ENCODE results near the gene COQ10A. TPM values are rescaled to one million over a fixed set of nuclear protein-coding genes. Genes with fewer than 3 reads are reported as not detected.

Gene COQ10A
- total and polyA plus RNA-seq, 4 donors, result 5.8 to 18.1 (median 12.4) TPM

GRCh38 chr12:56236985-56237384 lies 29.8 kb upstream of the COQ10A start:
- DNase-seq (no peak), ATAC-seq (ENCODE audit: insufficient read depth, low FRiP score) (no peak)
- H3K27ac ChIP-seq (ENCODE audit: low read depth in 1 of 2, low read length in 1 of 2), result no peak overlapping the region
- peaks cover 4 to 48% (median 12%) of the 10 kb centered on the region in 4 donors for H3K36me3 ChIP-seq (ENCODE audit: control insufficient read depth in 4 of 4, insufficient read depth in 4 of 4, low read length in 4 of 4)
- H3K4me1 ChIP-seq (ENCODE audit: control insufficient read depth in 5 of 5, insufficient read depth in 5 of 5, low read length in 5 of 5), result no peaks in the 10 kb centered on the region
- no peaks in the 10 kb centered on the region for H3K27me3 ChIP-seq (ENCODE audit: control insufficient read depth in 3 of 3, insufficient read depth in 3 of 3, low read length in 2 of 3)
- H3K9ac ChIP-seq (ENCODE audit: insufficient read depth in 1 of 2, low read length in 2 of 2), result no peak overlapping the region
- TF ChIP-seq, protein P1, sequence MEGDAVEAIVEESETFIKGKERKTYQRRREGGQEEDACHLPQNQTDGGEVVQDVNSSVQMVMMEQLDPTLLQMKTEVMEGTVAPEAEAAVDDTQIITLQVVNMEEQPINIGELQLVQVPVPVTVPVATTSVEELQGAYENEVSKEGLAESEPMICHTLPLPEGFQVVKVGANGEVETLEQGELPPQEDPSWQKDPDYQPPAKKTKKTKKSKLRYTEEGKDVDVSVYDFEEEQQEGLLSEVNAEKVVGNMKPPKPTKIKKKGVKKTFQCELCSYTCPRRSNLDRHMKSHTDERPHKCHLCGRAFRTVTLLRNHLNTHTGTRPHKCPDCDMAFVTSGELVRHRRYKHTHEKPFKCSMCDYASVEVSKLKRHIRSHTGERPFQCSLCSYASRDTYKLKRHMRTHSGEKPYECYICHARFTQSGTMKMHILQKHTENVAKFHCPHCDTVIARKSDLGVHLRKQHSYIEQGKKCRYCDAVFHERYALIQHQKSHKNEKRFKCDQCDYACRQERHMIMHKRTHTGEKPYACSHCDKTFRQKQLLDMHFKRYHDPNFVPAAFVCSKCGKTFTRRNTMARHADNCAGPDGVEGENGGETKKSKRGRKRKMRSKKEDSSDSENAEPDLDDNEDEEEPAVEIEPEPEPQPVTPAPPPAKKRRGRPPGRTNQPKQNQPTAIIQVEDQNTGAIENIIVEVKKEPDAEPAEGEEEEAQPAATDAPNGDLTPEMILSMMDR (IDR thresholded peaks at IDR 0.05; ENCODE audit: control extremely low read depth, extremely low read depth), result no peak
- no peak overlapping the region for H3K4me3 ChIP-seq
- no peaks in the 10 kb centered on the region for H3K9me3 ChIP-seq (ENCODE audit: control insufficient read depth in 4 of 4, insufficient read depth in 3 of 4, low read length in 3 of 4)
- WGBS, 2 donors, result 75 to 80% methylated on average over 5 of the region's 5 CpGs

- Histone ChIP-seq H3K9me3 (ENCODE audit: control insufficient read depth in 4 of 4, insufficient read depth in 3 of 4, low read length in 3 of 4) (no peaks in the 10 kb centered on the region), H3K27ac (ENCODE audit: low read depth in 1 of 2, low read length in 1 of 2) (no peak overlapping the region), H3K27me3 (ENCODE audit: control insufficient read depth in 3 of 3, insufficient read depth in 3 of 3, low read length in 2 of 3) (no peaks in the 10 kb centered on the region), H3K36me3 (ENCODE audit: control insufficient read depth in 4 of 4, insufficient read depth in 4 of 4, low read length in 4 of 4) (peaks cover 4 to 54% (median 15%) of the 10 kb centered on the region in 4 donors), H3K9ac (ENCODE audit: insufficient read depth in 1 of 2, low read length in 2 of 2) (no peak overlapping the region), H3K4me1 (ENCODE audit: control insufficient read depth in 5 of 5, insufficient read depth in 5 of 5, low read length in 5 of 5) (no peaks in the 10 kb centered on the region), H3K4me3 (no peak overlapping the region)
- ATAC-seq (ENCODE audit: insufficient read depth, low FRiP score) (no peak), DNase-seq (no peak)
- 79 to 84% methylated on average over 11 of the region's 11 CpGs for WGBS, 2 donors
- TF ChIP-seq, protein P1 (IDR thresholded peaks at IDR 0.05; ENCODE audit: control extremely low read depth, extremely low read depth), result no peak
Measured at GRCh38 chr12:56237552-56237951, 29.2 kb upstream of the COQ10A start.

DNA sequence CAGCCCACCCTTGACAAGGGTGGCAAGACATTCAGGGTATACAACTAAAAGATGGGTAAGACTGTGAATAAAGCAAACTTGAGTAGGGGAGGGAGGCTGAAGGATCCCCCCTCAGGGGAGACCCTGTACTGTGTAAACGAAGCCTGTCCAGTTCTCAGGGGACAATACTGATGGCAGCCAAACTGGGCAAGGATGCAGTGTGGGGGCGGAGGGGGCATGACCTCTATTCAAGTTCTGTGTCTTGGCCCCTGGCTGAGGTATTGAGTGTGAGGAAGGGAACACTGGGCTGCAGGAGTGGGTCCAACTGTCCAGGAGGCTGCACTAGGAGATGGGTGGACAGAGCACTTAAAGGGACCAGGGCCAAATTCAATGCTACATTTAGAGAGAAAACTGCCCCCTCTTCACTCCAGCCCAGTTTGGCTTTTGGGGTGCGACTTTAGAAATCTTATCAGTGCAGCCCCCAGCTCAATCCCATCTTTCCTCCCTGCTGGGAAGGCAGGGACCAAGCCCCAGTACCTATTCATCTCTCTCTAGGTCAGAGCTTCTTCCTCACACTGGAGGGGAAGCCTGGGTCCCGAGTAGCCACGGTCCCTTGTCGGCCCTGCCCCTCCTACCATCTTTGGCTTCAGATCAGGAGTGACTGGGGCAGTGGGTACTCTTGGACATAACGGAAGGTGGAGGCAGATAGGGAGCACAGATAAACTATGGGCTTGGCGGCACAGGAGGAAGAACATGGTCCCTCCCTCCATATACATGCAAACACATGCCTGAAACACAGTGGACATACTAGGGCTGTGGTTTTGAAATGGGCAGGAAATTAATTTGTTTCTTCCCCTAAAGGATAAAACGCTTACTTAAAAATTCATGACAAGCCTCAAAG lies 25.1 kb upstream of the COQ10A start:
- Histone ChIP-seq H3K4me3 (no peak overlapping the region), H3K27me3 (ENCODE audit: control insufficient read depth in 3 of 3, insufficient read depth in 3 of 3, low read length in 2 of 3) (no peaks in the 10 kb centered on the region), H3K9me3 (ENCODE audit: control insufficient read depth in 4 of 4, insufficient read depth in 3 of 4, low read length in 3 of 4) (no peaks in the 10 kb centered on the region), H3K36me3 (ENCODE audit: control insufficient read depth in 4 of 4, insufficient read depth in 4 of 4, low read length in 4 of 4) (peaks cover 22 to 79% (median 33%) of the 10 kb centered on the region in 4 donors), H3K9ac (ENCODE audit: insufficient read depth in 1 of 2, low read length in 2 of 2) (no peak overlapping the region), H3K4me1 (ENCODE audit: control insufficient read depth in 5 of 5, insufficient read depth in 5 of 5, low read length in 5 of 5) (peaks cover 0 to 8% (median 0%) of the 10 kb centered on the region in 5 donors), H3K27ac (ENCODE audit: low read depth in 1 of 2, low read length in 1 of 2) (no peak overlapping the region)
- TF ChIP-seq, protein P1 (IDR thresholded peaks at IDR 0.05; ENCODE audit: control extremely low read depth, extremely low read depth), result no peak
- DNase-seq (no peak), ATAC-seq (ENCODE audit: insufficient read depth, low FRiP score) (no peak)
- WGBS, 2 donors, result 83 to 92% methylated on average over 9 of the region's 9 CpGs
